Fibroblast of lung (primary cell): ENCODE results near the gene HSD3B7. TPM values are rescaled to one million over a fixed set of nuclear protein-coding genes. Genes with fewer than 3 reads are reported as not detected.

Experiments used
- DNase-seq, 2 donors: peaks; one replicate each; pipeline versions ENCODE4 v3.0.0 to v3.0.0-alpha.2; 2010; ENCODE audit warnings: low read depth in 2 of 2
- H2AFZ ChIP-seq: 2 replicates; pipeline ENCODE4 v1.5.1; 2012; ENCODE audit warnings: low read length, control low read depth, inconsistent platforms
- H3K27ac ChIP-seq: 2 replicates; pipeline ENCODE4 v1.5.1; 2011; ENCODE audit warnings: low read length, control low read depth; ENCODE audit not compliant: insufficient read depth
- H3K27me3 ChIP-seq: 2 replicates; pipeline ENCODE4 v1.5.1; 2011; ENCODE audit warnings: mild to moderate bottlenecking, low read length; ENCODE audit not compliant: control insufficient read depth, insufficient read depth
- H3K36me3 ChIP-seq: 2 replicates; pipeline ENCODE4 v1.5.1; 2011; ENCODE audit warnings: low read length; ENCODE audit not compliant: control insufficient read depth, insufficient read depth
- H3K4me1 ChIP-seq: 2 replicates; pipeline ENCODE4 v1.5.1; 2011; ENCODE audit warnings: low read length; ENCODE audit not compliant: control insufficient read depth, insufficient read depth; ENCODE audit errors: extremely low read depth
- H3K4me2 ChIP-seq: 2 replicates; pipeline ENCODE4 v1.5.1; 2011; ENCODE audit warnings: low read length, control low read depth; ENCODE audit not compliant: insufficient read depth; ENCODE audit errors: extremely low read depth
- H3K4me3 ChIP-seq, 4 experiments: fragments of 200-600 bp in 1 of 4; sonication (generic) in 1 of 4; replicated peaks in 1 of 4; 2 replicates each; pipeline ENCODE4 v1.5.1; 2011 to 2016; ENCODE audit warnings: low read length in 4 of 4, low read depth in 3 of 4, mild to moderate bottlenecking in 3 of 4, control low read depth in 2 of 4, inconsistent platforms in 1 of 4, mixed read lengths in 1 of 4; ENCODE audit not compliant: insufficient read depth in 1 of 4; ENCODE audit errors: control extremely low read depth in 1 of 4
- H3K79me2 ChIP-seq: 2 replicates; pipeline ENCODE4 v1.5.1; 2012; ENCODE audit warnings: mild to moderate bottlenecking, low read length, inconsistent platforms; ENCODE audit not compliant: control insufficient read depth, insufficient read depth
- H3K9ac ChIP-seq: 2 replicates; pipeline ENCODE4 v1.5.1; 2011; ENCODE audit warnings: mild to moderate bottlenecking, low read length, control low read depth; ENCODE audit not compliant: insufficient read depth
- H3K9me3 ChIP-seq: 2 replicates; pipeline ENCODE4 v1.5.1; 2012; ENCODE audit warnings: low read depth, low read length; ENCODE audit not compliant: control insufficient read depth, insufficient read depth
- H4K20me1 ChIP-seq: 2 replicates; pipeline ENCODE4 v1.5.1; 2011; ENCODE audit warnings: low read length; ENCODE audit not compliant: control insufficient read depth, insufficient read depth; ENCODE audit errors: extremely low read depth
- EZH2 ChIP-seq: IDR thresholded peaks from 2 replicates; pipeline ENCODE4 v1.5.1; 2012; ENCODE audit warnings: low read length, control low read depth, mild to moderate bottlenecking; ENCODE audit errors: missing control alignments
- polyA plus RNA-seq, 2 donors: library from polyadenylated mRNA; depleted of rRNA in 1 of 2; stranded (reverse) in 1 of 2; unstranded in 1 of 2; fragments of >200 nt; gene quantifications; 2 replicates each; pipeline ENCODE4 v1.2.1, GENCODE V29; 2011 to 2012; ENCODE audit warnings: missing spikeins in 1 of 2
- total RNA-seq: library from RNA; depleted of rRNA; stranded (reverse); fragments of >200 nt; gene quantifications from 2 replicates; pipeline ENCODE4 v1.2.1, GENCODE V29; 2014
- TF ChIP-seq, protein P1 (sequence below), 2 donors: IDR thresholded peaks in 1 of 2; conservative IDR thresholded peaks in 1 of 2; 1 replicate in 1 of 2; 2 replicates in 1 of 2; pipeline ENCODE4 v1.5.1; 2011 to 2012; ENCODE audit warnings: low read length in 2 of 2, control low read depth in 1 of 2, inconsistent platforms in 1 of 2, low read depth in 1 of 2, mild to moderate bottlenecking in 1 of 2

The HSD3B7 gene
- total and polyA plus RNA-seq, 2 donors (not counting 1 experiment from before 2014, with no cell fraction given) = 13.2 to 47.9 TPM

- Histone ChIP-seq H4K20me1 (no peaks in the 10 kb centered on the region), H3K9me3 (no peaks in the 10 kb centered on the region), H3K4me1 (peaks cover 10% of the 10 kb centered on the region), H3K4me3 (no peak overlapping the region), H3K4me2 (no peak overlapping the region), H2AFZ (no peak overlapping the region), H3K27ac (no peak overlapping the region), H3K9ac (no peak overlapping the region), H3K36me3 (no peaks in the 10 kb centered on the region), H3K79me2 (no peaks in the 10 kb centered on the region), H3K27me3 (no peaks in the 10 kb centered on the region)
- no peak for DNase-seq
- TF ChIP-seq, protein P1, sequence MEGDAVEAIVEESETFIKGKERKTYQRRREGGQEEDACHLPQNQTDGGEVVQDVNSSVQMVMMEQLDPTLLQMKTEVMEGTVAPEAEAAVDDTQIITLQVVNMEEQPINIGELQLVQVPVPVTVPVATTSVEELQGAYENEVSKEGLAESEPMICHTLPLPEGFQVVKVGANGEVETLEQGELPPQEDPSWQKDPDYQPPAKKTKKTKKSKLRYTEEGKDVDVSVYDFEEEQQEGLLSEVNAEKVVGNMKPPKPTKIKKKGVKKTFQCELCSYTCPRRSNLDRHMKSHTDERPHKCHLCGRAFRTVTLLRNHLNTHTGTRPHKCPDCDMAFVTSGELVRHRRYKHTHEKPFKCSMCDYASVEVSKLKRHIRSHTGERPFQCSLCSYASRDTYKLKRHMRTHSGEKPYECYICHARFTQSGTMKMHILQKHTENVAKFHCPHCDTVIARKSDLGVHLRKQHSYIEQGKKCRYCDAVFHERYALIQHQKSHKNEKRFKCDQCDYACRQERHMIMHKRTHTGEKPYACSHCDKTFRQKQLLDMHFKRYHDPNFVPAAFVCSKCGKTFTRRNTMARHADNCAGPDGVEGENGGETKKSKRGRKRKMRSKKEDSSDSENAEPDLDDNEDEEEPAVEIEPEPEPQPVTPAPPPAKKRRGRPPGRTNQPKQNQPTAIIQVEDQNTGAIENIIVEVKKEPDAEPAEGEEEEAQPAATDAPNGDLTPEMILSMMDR (conservative IDR thresholded peaks at IDR 0.05 in 1 of 2, IDR thresholded peaks at IDR 0.05 in 1 of 2; ENCODE audit: low read depth in 1 of 2, low read length in 2 of 2) = no peak
- TF ChIP-seq EZH2 = no peak
Measured at GRCh38 chr16:31004658-31005057, 19.7 kb downstream of the HSD3B7 start.

GRCh38 chr16:31005350-31006085 lies 20.5 kb downstream of the HSD3B7 start:
- peak overlapping the region; percentile 10 for H2AFZ ChIP-seq
- no peaks in the 10 kb centered on the region for H3K79me2 ChIP-seq
- no peak overlapping the region for H3K9ac ChIP-seq
- H4K20me1 ChIP-seq = no peaks in the 10 kb centered on the region
- H3K27me3 ChIP-seq = no peaks in the 10 kb centered on the region
- peak in 1 of 2 donors; percentile 38 for DNase-seq
- no peak overlapping the region for H3K4me3 ChIP-seq
- no peaks in the 10 kb centered on the region for H3K36me3 ChIP-seq
- TF ChIP-seq, protein P1 (conservative IDR thresholded peaks at IDR 0.05 in 1 of 2, IDR thresholded peaks at IDR 0.05 in 1 of 2; ENCODE audit: low read depth in 1 of 2, low read length in 2 of 2) = no peak
- TF ChIP-seq EZH2 = no peak
- peak overlapping the region; percentile 27 for H3K4me2 ChIP-seq
- peak overlapping the region; percentile 31 for H3K27ac ChIP-seq
- H3K9me3 ChIP-seq = no peaks in the 10 kb centered on the region
- H3K4me1 ChIP-seq = peaks cover 10% of the 10 kb centered on the region

DNA sequence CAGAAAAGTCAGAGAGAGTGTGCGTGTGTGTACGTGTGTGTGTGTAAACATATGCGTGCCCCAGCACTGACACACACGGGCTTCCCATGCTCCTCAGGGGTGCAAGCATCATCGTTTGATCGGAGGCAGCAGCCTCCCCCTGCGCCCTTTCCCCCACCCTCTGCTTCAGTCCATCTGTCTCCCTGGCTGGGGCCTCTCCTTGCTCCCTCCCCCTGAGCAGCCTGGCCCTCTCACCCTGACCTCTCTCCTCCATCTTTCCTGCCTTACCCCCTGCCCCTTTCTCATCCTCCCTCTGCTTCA lies 21.0 kb downstream of the HSD3B7 start:
- Histone ChIP-seq H3K9ac (no peak overlapping the region), H3K4me2 (peak overlapping the region; percentile 27), H3K27me3 (no peaks in the 10 kb centered on the region), H4K20me1 (no peaks in the 10 kb centered on the region), H3K4me3 (no peak overlapping the region), H3K79me2 (no peaks in the 10 kb centered on the region), H3K4me1 (peaks cover 10% of the 10 kb centered on the region), H3K9me3 (no peaks in the 10 kb centered on the region), H3K27ac (peak overlapping the region; percentile 31), H3K36me3 (no peaks in the 10 kb centered on the region), H2AFZ (peak overlapping the region; percentile 34)
- no peak for TF ChIP-seq EZH2
- TF ChIP-seq, protein P1 (conservative IDR thresholded peaks at IDR 0.05 in 1 of 2, IDR thresholded peaks at IDR 0.05 in 1 of 2; ENCODE audit: low read depth in 1 of 2, low read length in 2 of 2) = no peak
- DNase-seq = peak in 1 of 2 donors; percentile 59
